NCI-H1694 treated with DMSO at 0.1 percent for 48 hours (cell line): ENCODE data around the gene NFIA.

ENCODE experiments used
- DNase-seq: peaks from one replicate; lab custom pipeline; 2025; lab: John Stamatoyannopoulos, UW

The NFIA gene

DNA sequence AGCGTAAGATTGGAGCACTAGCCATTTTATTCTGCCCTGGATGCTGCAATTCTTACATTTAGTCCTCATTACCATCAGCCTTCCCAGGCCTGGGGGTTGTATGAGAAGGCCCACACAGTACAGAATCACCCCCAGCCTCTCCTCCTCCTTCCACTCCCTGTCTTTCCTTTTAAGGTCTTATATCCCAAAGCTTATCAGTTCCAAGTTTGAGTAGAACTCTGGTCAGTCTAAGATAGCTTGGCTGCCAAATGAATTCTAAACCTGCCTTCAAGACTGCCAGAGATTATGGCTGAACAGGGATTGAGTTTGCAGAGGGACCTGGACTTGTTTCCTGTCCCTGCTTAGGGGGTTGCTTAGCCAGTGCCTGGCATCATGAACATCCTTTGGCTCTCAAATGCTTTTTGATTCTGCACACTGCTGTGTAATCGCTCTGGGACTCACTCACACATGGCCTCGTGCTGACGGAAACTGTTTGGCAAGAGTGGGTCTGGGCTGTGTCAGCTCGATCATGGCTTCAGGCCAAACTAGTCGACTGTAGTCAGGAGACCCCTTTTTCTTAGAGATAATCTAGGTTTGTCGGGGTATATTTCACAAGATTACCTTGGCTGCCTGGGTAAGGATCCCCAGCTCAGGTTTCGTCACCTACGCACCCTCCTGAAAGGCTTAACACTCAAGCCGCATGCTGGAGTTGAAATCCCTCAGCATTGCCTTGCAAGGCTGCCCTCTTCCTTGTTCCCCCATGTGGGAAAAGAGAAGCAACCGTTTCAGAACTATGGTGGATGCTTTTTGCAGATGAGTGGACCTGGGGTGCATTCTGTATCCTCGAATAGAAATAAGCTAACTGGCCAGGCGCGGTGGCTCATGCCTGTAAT, 252.6 kb downstream of the NFIA start:
- DNase-seq = peak; percentile 25

DNA sequence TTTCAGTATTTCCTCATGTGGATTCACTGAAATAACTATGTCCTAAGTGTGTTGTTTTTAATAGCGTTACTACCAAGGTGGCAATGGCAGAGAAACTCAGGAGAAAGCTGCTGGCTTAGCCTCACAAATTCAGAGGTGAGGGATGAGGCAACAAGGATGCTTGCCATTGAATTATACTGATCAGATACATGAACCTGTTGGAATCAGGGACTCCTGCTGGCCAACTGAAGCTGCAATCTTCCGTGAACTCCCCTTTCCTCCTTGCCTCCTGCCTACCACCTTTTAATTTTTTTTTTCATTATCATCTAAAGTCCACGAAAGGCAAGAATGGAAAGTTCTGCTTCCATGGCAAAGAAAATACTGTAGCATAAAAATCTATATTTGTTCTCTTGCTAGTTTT, 254.7 kb downstream of the NFIA start:
- DNase-seq = no peak

DNA sequence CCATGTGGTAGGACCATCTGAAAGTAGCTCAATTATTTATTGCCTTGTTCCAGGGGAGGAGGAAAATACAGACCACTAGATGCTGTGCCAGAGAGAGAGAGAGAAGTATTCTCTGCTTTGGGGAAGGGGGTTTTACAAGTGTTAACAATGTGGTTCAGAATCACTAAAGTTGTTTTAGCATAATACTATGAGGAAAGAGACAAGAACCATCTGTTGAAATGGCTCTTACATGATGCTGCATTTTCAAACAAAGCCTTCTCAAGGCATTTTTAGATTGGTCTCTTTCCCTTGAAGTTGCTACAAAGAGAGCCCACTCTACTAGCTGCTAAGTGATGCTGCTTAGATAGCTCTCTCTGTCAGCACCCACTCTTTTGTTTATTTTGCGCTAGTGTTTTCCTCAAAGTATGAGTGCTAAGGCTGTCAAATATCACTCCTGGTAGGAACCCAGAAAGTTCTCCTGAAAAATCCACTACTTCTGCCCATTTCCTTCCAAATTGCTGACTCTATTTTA, 255.1 kb downstream of the NFIA start:
- DNase-seq = no peak

DNA sequence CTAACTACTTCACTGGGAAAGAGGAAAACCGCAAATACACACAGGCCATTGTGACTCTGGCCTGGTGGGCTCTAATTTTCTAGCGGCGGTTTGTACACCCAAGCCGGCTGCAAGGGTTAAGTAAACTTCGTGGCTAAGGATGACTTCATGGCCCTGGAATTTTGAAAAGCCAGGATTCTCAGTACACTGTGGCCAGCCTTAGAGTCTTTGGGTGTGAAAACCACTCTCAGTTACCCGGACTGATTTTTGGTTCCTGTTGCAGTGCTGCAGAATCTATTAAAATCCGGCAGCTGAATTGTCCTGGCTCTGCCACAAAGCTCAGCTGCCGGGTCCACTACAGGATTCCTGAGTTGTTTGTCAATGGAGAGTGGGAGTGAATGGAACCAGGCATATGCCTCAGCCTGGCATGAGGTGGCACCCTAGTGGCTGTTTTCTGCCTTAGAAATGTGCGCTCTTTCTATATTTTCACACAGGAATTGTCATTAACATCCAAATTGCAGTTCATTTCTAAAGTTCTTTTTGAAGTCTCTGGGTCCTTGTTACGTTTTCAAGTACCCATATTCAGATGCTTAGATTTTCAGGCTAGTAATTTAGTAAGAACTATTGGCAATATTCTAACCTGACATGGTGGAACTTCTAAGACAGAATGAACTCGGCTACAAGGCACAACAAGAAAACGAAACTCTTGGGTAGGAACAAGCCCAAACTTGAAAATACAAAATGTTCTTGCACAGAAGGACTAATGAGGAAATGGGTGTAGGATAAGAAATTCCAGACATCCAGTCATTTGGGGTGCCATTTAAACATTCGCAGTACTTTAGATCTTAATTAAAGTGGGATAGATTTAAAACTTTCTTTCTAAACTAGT, 255.9 kb downstream of the NFIA start:
- DNase-seq = peak; percentile 79

DNA sequence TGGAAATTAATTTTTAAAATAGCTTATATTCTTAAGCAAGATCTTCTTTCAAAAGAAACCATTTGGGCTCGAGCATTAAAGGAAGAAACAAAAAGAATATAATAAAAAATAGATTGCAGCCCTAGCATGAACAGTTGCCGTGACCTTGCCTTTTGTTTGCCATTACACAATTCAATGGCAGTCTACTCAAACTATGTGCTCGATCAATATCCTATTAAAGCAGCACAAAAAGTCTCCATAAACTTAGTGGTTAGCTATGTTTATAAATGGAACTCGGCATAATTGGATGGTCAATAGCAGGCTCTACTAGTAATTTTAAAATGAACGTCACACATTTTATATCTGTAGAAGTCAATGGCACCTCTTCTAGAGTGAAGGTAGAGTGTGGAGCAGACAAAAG, 256.5 kb downstream of the NFIA start:
- no peak for DNase-seq

DNA sequence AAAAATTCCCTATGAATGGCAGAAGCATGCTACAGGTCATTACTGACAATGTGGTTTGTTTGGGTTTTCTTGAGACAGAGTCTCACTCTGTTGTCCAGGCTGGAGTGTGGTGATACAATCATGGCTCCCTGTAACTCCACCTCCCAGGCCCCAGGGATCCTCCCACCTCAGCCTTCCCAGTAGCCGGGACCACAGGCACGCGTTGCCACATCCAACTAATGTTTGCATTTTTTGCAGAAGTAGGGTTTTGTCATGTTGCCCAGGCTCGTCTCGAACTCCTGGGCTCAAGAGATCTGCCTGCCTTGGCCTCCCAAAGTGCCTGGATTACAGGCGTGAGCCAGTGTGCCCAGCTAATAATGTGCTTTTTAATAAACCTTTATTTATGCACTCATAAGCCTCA, 259.1 kb downstream of the NFIA start:
- no peak for DNase-seq

DNA sequence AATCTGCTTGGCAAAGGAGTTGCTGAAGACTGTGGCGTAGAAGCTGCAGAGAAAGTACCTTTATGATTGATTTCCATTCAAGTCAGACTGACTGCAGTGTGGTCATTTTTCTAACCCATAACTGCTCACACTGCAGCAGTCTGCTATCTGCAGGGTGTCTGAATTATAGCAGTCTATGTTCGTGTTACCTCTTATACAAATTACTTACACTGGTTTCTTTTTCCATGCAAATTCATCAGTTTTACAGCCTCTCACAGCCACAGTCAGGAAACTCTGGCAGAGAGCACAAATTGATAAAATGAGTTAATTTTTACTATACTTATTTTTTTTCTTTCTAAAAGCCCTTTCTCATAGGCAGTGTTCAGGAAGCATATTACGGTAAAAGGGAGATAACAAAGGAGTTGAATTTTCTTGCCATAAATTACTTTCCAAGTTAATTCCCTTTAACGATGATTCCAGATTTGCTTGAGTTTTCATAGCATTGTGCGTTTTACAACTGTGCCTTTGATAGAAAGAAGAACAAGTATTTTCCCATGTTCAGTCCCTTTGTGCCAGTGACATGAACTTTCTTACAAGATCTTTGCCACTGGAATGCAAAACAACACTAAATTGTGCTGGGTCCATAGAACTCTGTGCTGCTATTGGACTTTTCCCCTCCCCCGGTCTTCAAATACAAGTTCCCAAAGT, 261.5 kb downstream of the NFIA start:
- no peak for DNase-seq

DNA sequence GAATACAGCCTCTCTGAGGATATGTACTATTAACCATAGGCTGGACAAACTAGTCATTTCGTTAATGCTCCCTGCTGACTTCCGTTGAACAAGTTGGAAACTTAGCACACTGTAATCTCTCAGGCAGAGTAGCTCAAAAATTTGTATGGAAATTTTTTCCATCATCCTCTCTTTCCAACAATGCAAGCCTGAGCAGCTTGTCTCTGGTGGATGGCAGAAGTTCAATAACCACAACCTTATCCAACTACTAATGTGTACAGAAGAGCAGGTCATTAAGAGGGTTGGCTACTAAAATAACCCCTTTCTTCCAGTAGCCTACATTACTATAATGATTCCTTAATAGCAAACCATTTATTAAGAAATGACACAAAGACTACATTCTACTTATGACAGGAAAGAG, 262.3 kb downstream of the NFIA start:
- DNase-seq = no peak

DNA sequence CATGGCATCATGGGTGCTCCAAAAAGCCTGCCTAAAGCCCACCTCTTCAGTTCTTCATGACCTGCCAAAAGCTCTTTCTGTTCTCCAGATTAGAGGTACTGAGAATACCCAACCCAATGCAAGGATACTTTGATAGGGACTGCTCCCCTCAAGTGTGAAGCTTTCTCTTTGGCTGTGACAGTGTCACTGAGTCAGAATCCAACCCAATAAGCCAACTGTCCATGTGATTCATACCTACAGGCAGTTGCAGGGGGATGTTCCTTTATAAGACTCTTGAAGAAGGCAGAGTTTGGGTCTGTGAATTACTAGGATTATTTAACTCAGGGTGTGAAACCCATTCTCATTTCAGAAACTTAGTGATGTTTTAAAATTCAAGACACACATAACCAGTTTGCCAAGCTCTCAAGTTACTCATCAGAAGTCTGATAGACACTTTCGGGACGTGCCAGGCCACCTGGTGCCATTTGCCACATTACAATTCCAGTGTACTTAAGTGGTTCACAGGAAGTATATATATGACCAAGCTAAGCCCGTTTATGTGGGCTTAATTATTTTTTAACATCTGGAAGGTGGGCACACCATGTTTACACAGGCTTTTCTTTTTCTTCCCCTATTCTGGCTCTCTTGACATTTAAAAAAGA, 265.8 kb downstream of the NFIA start:
- DNase-seq = no peak

DNA sequence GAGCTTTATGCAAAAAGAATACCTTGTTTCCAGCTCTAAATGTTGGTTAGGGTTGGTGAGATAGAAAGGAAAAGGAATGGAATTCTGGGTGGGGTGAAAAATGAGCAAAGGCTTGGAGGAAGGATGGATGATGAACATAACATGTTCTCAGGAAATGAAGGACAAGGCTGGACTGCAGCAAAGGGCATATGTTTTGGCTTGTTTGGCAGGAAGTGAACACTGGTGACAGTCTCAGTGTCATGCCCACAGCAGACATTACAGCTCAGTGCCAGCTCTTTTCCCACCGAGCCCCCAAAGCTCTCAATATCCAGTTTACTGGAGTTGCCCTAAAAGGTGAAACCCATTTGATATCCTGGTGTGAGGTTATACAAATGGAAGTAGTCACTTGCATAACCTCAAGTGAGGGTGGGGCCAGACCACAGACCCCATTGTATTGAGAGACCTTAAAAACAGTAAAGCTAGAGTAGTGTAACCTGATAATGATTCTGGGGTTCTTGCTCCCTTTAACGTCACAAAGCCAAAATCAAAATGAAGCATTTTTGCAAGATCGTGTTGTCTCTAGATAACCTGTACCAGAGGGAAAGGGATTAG, 270.6 kb downstream of the NFIA start:
- DNase-seq = no peak

DNA sequence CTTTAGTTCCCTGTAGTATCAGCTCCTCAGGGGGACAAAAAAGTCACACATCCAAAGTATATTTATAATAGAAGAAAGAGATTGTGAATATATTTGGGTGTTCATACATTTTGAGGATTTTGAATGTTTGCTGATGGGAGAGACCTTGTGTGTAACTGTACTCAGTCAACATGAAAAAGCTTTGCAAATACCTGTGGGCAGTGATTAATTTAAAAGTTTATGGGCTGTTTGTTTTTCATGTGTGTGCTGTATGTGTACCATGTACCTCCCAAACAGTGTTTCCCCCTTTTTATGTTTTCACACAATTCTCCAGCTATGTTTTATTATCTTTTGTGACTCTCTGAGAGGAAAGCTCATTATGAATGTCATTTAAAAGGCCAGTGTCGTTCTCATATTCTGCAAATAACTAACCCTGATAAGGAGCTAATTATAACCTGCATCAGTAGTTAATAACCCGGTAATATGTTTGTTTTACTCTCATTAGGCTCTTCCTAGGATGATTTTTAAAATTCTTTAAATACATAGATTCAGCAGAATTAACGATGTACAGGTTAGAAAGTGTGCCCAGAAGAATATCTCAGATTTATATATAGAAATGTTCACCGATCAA, 271.5 kb downstream of the NFIA start:
- DNase-seq = no peak

DNA sequence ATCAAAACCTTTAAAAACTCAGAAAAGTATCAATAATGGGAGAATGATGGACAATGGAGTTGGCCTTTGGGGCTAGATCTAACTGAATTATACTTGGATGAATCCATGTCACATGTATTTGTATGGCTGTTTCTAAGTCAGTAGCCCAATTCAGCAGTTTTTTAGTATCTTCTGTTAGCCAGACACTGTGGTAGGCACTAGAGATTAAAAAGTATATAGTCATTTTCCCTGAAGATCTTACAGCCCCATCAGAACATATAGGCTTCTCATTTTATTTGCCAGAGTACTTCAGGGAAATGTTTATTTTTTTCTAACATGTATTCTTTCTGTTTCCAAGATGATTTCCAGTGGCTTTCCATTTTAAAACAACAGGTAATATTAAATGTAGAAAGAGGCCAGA, 273.7 kb downstream of the NFIA start:
- no peak for DNase-seq

DNA sequence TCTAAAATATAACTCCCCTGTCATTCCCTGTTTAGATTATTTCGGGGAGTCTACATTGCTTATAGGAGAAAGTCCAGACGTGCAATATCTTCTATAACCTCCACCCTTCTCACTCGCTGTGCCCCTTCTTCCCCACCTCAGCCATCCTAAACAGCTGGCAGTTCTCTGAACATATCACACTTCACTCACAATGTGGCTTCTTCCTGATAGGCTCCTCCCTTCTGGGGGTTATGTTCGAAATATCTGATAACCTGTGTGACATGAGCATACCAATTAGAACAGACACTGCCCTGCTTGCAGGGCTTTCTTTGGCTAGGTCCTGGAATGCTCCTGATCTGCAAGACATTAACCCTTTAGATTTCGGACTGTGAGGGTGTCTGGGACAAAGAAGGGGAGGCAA, 274.6 kb downstream of the NFIA start:
- DNase-seq = no peak

DNA sequence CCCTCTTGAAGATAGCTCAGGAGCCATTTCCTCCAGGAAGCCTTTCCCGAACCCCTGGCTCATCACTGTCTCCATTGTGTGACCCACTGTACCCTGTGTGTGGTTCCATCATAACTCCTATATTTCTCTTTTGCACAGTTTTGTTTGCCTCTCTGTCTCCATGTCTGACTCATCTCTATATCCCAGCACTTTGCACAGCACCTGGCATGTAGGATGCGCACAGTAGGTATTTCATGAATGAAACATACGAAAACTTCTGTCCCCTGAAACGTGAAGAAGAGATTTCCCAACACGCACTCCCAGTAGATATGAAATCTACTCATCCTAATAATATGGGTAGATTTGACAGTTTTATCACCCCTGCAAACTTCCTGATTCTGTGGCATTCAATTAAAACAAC, 275.2 kb downstream of the NFIA start:
- no peak for DNase-seq

DNA sequence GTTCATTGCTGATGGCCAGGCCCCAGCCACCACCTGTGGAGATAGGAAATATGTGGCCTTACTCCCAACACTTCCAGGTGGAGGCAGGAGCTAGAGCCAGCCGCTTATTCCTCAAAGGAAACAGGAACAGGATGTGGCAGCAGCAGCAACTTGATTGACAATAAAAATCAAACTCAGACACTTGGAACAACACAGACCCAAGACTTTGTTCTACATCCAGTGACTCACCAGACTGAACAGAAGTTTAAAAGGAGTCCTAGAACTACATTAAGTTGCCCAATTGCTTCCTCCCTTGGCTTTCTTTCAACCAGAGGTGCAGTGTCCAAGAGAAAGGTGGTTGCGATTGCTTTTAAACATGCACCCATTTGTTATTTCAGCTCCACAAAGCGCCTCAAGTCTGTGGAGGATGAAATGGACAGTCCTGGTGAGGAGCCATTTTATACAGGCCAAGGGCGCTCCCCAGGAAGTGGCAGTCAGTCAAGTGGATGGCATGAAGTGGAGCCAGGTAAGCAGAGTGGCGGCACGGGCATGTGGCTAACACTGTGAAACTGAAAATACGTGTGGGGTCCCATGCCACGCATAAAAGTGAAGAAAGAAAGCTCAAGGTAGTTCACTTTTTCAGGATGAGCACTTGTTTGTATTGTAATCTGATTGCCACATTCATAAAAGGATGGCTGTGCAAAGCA, 276.6 kb downstream of the NFIA start:
- DNase-seq = no peak

DNA sequence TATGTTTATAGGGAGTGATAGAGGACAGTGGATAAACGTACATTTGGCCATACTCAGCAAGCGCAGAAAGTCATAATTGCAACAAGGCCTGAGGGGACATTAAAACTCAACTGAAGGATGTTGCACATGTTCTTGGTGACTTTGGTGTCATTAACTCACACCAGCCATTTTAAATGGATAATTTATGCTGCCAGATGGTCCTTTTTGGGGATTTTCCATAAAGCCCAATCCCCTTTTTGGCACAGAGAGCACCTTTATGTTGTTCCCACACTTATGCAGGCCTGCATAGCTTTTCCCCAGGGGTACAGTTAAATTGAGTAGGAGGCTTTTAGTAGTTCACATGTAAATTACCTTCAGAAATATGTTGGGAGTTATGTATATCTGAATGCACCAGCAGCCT, 279.6 kb downstream of the NFIA start:
- DNase-seq = peak; percentile 54

DNA sequence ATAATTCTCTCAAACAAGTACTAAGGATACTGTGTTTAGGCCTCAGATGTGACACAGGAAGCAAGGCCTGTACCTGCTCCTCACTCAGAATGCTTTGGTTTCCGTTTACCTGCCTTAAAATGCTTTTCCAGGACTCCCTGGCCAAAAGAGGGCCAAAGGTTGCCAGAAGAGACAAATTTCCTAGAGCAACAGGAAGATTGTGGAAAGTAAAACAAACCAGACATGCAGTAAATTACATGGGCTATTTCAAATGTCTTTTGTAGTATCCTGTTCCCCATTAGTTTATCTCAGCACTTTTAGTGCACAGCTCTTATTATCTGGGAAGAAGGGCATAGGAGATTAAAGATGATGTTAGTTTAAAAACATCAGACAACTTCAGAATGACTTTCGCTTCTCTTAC, 280.0 kb downstream of the NFIA start:
- no peak for DNase-seq

DNA sequence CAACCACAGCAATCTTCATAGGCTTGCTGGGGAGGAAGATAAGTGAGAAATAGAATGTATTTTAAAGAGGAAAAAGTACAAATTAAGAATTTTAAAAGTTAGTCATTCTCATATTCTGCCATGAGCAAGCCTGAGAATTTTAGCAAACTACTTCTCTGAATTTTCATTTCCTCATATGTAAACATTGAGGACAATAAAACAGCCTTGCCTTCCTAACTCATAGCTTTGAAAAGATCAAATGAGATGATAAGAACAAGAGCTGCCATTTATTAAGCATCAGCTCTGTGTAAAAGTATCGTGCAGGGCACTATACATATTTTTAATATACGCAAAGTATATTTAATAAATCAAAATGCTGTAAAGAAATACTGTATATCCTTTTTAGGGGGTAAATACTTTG, 286.0 kb downstream of the NFIA start:
- no peak for DNase-seq

DNA sequence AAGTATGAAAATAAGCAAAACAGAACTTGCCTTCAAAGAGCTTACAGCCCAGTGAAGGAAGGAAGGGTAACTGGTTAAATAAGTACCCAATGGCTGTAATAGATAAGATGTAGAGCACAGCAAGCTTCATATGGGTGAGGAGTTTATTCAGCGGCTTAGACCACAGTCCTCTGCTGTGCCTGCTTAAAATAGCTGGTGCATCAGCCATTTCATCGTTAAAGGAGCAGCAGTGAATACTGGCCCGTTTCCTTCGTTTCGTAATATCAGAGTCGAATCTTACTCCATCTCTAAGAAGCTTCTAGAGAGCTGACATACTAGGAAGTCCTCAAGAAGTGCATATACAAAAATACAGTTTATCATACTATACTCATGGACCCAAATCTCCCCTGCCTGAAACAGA, 286.5 kb downstream of the NFIA start:
- no peak for DNase-seq

DNA sequence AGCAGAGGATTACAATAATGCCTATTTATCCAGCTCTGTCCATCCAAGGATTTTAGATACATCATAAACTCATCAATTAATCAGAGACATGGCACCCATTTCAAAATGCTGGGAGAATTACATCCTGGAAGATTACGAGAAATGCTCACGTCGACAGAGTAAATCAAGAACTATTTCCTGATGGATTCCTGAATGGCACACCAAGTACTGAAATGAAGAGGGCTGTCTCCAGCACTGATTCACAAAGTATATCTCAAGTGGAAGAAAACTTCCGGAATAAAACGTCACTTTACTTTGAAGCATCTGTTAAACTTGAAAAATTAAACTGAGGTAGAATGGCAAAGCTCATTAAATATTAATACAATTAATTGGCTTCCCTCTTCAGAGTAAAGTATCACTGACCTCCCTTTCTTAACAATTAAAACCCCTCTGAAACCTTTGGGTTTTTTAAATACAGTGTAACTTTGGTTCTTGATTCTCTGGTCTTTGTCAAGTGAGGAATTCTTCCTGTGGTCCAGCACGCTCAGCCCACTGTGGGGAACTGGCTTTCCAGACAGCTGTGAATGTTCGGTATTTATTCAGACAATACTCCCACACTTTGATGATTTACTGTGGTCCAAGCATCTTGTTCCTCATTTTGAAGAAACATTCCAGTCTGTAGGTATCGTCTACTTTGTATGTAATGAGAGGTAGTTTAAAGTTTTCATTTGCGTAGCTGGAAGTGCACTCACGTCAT, 288.0 kb downstream of the NFIA start:
- DNase-seq = no peak
